Liver (tissue), 3 donors: ENCODE results near the gene GPR156.

Source experiments
- EGR1 ChIP-seq, 2 donors: IDR thresholded peaks; 2 replicates each; pipeline ENCODE4 v1.6.1; 2016 to 2018; ENCODE audit warnings: antibody characterized with exemption in 2 of 2, low read depth in 2 of 2
- GABPA ChIP-seq, 2 donors: IDR thresholded peaks in 1 of 2; conservative IDR thresholded peaks in 1 of 2; 2 replicates each; pipeline ENCODE4 v1.6.1; 2016; ENCODE audit warnings: antibody characterized with exemption in 2 of 2, mild to moderate bottlenecking in 1 of 2, moderate library complexity in 1 of 2
- HNF4G ChIP-seq: IDR thresholded peaks from 2 replicates; pipeline ENCODE4 v1.6.1; 2016; ENCODE audit warnings: antibody characterized with exemption
- JUND ChIP-seq, 2 donors: IDR thresholded peaks; 2 replicates each; pipeline ENCODE4 v1.6.1; 2016; ENCODE audit warnings: antibody characterized with exemption in 2 of 2
- RXRA ChIP-seq, 2 donors: IDR thresholded peaks; 2 replicates each; pipeline ENCODE4 v1.6.1; 2017 to 2018; ENCODE audit warnings: antibody characterized with exemption in 2 of 2, mild to moderate bottlenecking in 1 of 2
- SP1 ChIP-seq: IDR thresholded peaks from 2 replicates; pipeline ENCODE4 v1.6.1; 2018; ENCODE audit warnings: antibody characterized with exemption, mild to moderate bottlenecking
- YY1 ChIP-seq: IDR thresholded peaks from 2 replicates; pipeline ENCODE4 v1.6.1; 2016; ENCODE audit warnings: antibody characterized with exemption, mild to moderate bottlenecking
- TF ChIP-seq, protein P1 (sequence below): fragments of 150-350 bp; IDR thresholded peaks from 2 replicates; pipeline ENCODE4 v1.5.1; 2017; ENCODE audit warnings: improper control_type of control experiment, low read depth, low read length; ENCODE audit not compliant: missing input control
- TF ChIP-seq, protein P2 (sequence below): IDR thresholded peaks from 2 replicates; pipeline ENCODE4 v1.6.1; 2016; ENCODE audit warnings: antibody characterized with exemption
- donor health status: healthy.
- donor health status: healthy.

- TF ChIP-seq, protein P1, sequence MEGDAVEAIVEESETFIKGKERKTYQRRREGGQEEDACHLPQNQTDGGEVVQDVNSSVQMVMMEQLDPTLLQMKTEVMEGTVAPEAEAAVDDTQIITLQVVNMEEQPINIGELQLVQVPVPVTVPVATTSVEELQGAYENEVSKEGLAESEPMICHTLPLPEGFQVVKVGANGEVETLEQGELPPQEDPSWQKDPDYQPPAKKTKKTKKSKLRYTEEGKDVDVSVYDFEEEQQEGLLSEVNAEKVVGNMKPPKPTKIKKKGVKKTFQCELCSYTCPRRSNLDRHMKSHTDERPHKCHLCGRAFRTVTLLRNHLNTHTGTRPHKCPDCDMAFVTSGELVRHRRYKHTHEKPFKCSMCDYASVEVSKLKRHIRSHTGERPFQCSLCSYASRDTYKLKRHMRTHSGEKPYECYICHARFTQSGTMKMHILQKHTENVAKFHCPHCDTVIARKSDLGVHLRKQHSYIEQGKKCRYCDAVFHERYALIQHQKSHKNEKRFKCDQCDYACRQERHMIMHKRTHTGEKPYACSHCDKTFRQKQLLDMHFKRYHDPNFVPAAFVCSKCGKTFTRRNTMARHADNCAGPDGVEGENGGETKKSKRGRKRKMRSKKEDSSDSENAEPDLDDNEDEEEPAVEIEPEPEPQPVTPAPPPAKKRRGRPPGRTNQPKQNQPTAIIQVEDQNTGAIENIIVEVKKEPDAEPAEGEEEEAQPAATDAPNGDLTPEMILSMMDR: no peak
- no peak for TF ChIP-seq JUND (IDR thresholded peaks at IDR 0.05)
- no peak for TF ChIP-seq YY1
- TF ChIP-seq SP1: no peak
- TF ChIP-seq GABPA (IDR thresholded peaks at IDR 0.05 in 1 of 2, conservative IDR thresholded peaks at IDR 0.05 in 1 of 2): no peak
- no peak for TF ChIP-seq HNF4G
- TF ChIP-seq EGR1 (IDR thresholded peaks at IDR 0.05; ENCODE audit: low read depth in 2 of 2): no peak
- no peak for TF ChIP-seq RXRA (IDR thresholded peaks at IDR 0.05)
- TF ChIP-seq, protein P2, sequence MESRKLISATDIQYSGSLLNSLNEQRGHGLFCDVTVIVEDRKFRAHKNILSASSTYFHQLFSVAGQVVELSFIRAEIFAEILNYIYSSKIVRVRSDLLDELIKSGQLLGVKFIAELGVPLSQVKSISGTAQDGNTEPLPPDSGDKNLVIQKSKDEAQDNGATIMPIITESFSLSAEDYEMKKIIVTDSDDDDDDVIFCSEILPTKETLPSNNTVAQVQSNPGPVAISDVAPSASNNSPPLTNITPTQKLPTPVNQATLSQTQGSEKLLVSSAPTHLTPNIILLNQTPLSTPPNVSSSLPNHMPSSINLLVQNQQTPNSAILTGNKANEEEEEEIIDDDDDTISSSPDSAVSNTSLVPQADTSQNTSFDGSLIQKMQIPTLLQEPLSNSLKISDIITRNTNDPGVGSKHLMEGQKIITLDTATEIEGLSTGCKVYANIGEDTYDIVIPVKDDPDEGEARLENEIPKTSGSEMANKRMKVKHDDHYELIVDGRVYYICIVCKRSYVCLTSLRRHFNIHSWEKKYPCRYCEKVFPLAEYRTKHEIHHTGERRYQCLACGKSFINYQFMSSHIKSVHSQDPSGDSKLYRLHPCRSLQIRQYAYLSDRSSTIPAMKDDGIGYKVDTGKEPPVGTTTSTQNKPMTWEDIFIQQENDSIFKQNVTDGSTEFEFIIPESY: no peak
Observed at GRCh38 chr3:120258009-120258408, 27.0 kb downstream of the GPR156 start.
